ENCODE data around the gene MAMLD1. TPM values are rescaled to one million over a fixed set of nuclear protein-coding genes. Genes with fewer than 3 reads are reported as not detected.

The MAMLD1 gene
- total and polyA plus RNA-seq, 9 of the 15 experiments (the other 6 are each of a cell fraction or from before 2014, with no cell fraction given): 0.12 to 0.18 TPM; not detected in 7

DNA sequence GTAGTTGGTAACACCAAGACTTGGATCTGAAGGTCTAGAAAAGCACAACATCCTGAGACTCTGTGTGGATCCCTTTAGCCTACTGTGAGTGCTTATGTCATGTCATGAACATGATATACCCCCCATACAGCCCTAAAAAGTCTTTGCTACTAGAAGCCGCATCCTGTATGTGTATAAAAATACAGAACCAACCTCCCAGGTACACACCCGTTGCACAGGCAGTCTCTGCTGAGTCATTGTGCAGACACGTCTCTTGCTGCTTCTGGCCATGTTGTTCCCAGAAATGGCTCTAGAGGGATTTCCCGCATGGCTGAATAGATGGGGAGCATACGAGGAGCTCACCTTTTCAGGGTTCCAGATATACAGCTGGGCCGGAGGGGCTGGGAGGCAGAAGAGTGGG, 93.3 kb downstream of the MAMLD1 start (continued):
- TF ChIP-seq ZNF592 (IDR thresholded peaks at IDR 0.05) (peak; percentile 49; the same call in 1 of the 2 replicates), MCM3 (IDR thresholded peaks at IDR 0.05) (no peak)

DNA sequence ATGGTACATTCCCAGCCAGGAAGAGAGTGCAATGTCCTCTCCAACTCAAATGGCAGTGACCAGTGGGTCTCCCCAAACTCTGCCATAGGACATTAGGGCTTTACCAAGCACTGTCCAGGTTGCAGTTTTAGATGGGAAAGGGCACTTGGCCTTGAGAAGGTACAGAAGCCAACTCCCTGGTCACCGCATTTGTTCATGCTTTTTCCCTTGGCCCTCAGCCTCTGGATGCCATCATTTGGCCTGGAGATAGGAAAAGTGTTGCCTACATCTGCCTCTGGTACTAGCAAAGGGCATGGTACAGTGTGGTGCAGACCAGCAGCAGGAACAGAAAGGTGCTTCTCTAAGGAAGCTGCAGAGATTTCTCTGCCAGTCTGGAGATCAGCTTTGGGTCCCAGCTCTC, 93.8 kb downstream of the MAMLD1 start:
- TF ChIP-seq, protein P1, sequence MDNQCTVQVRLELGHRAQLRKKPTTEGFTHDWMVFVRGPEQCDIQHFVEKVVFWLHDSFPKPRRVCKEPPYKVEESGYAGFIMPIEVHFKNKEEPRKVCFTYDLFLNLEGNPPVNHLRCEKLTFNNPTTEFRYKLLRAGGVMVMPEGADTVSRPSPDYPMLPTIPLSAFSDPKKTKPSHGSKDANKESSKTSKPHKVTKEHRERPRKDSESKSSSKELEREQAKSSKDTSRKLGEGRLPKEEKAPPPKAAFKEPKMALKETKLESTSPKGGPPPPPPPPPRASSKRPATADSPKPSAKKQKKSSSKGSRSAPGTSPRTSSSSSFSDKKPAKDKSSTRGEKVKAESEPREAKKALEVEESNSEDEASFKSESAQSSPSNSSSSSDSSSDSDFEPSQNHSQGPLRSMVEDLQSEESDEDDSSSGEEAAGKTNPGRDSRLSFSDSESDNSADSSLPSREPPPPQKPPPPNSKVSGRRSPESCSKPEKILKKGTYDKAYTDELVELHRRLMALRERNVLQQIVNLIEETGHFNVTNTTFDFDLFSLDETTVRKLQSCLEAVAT (IDR thresholded peaks at IDR 0.05): no peak
- no peak for TF ChIP-seq DACH1 (IDR thresholded peaks at IDR 0.05; ENCODE audit: partially characterized antibody)
- TF ChIP-seq RBM17 (IDR thresholded peaks at IDR 0.05; ENCODE audit: borderline replicate concordance, low read depth, low read length): no peak
- TF ChIP-seq, protein P2, sequence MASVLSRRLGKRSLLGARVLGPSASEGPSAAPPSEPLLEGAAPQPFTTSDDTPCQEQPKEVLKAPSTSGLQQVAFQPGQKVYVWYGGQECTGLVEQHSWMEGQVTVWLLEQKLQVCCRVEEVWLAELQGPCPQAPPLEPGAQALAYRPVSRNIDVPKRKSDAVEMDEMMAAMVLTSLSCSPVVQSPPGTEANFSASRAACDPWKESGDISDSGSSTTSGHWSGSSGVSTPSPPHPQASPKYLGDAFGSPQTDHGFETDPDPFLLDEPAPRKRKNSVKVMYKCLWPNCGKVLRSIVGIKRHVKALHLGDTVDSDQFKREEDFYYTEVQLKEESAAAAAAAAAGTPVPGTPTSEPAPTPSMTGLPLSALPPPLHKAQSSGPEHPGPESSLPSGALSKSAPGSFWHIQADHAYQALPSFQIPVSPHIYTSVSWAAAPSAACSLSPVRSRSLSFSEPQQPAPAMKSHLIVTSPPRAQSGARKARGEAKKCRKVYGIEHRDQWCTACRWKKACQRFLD (CRISPR knock-in tag; IDR thresholded peaks at IDR 0.05): no peak
- no peak for TF ChIP-seq RBM15 (IDR thresholded peaks at IDR 0.05; ENCODE audit: insufficient read depth, low read length)
- 0 out of 2 replicates have a peak overlapping the region, but pooled peaks have one; percentile 11 for H3K4me2 ChIP-seq (ENCODE audit: insufficient read depth, low read length)
- WGBS (ENCODE audit: insufficient coverage, low coverage, missing lambda C conversion rate): 55% methylated on average over 1 of the region's 1 CpG
- ChIA-PET CTCF (ENCODE audit: low intra/inter-chr PET ratio) (no interaction called here), POLR2A (interaction anchor here (0.6 kb wide), 1 partner anchor 24 kb away, joined by 3 read pairs; no protein-coding TSS in a partner anchor)
- H4K20me1 ChIP-seq (replicated peaks; ENCODE audit: control insufficient read depth, insufficient read depth, low read length): no peaks in the 10 kb centered on the region
- no peak overlapping the region for H3K9ac ChIP-seq (ENCODE audit: insufficient read depth in 1 of 2, low read depth in 2 of 2, low read length in 2 of 2)
- no peak overlapping the region for H3K4me3 ChIP-seq
- no peaks in the 10 kb centered on the region for H3K9me1 ChIP-seq (ENCODE audit: control insufficient read depth, insufficient read depth, low read length)
- FAIRE-seq: no peak
- no peaks in the 10 kb centered on the region for H3K36me3 ChIP-seq (ENCODE audit: control insufficient read depth, insufficient read depth, low read length)
- in situ Hi-C loops (cut with MboI) (no loop called here), intact Hi-C loops (cut with micrococcal nuclease) (no loop called here)
- no peaks in the 10 kb centered on the region for H3K79me2 ChIP-seq (ENCODE audit: control insufficient read depth, insufficient read depth, low read length)
- peak overlapping the region; percentile 82 for H2AFZ ChIP-seq (ENCODE audit: low read depth, low read length)
- BruUV-seq (replicated peaks): no TSS peak
- no peaks in the 10 kb centered on the region for H3K9me3 ChIP-seq (replicated peaks; ENCODE audit: control insufficient read depth, insufficient read depth, low read depth, low read length)
- H3K27me3 ChIP-seq (ENCODE audit: control insufficient read depth in 2 of 2, insufficient read depth in 2 of 2, low read length in 2 of 2): peaks cover 0 to 9% of the 10 kb centered on the region in 2 experiments; a peak in 1 of 5 replicates
- no peak overlapping the region for H3K27ac ChIP-seq (ENCODE audit: extremely low read depth, low read depth, low read length)
- no peak for ATAC-seq
- no peak for DNase-seq (ENCODE audit: extremely low read depth in 1 of 4, low spot score in 3 of 4)
- H3K4me1 ChIP-seq (replicated peaks in 1 of 2; ENCODE audit: control insufficient read depth in 2 of 2, insufficient read depth in 2 of 2, low read length in 2 of 2): peaks cover 0 to 7% of the 10 kb centered on the region in 2 experiments; a peak in 2 of 5 replicates

All from K562 (cell line).